Duodenal mucosa (tissue), 2 donors: ENCODE data around the gene MEI1.

Source experiments
- H3K27ac ChIP-seq: one replicate; pipeline ENCODE4 v1.7.0; 2013; ENCODE audit warnings: low read depth, low read length
- H3K27me3 ChIP-seq, 2 donors: one replicate each; pipeline ENCODE4 v1.7.0; 2013; ENCODE audit warnings: low read length in 2 of 2, control low read depth in 1 of 2; ENCODE audit not compliant: insufficient read depth in 2 of 2, control insufficient read depth in 1 of 2
- H3K36me3 ChIP-seq, 2 donors: one replicate each; pipeline ENCODE4 v1.7.0; 2013; ENCODE audit warnings: low read length in 2 of 2, control low read depth in 1 of 2; ENCODE audit not compliant: insufficient read depth in 2 of 2, control insufficient read depth in 1 of 2
- H3K4me1 ChIP-seq, 2 donors: one replicate each; pipeline ENCODE4 v1.7.0; 2013; ENCODE audit warnings: low read length in 2 of 2, control low read depth in 1 of 2; ENCODE audit not compliant: insufficient read depth in 2 of 2, control insufficient read depth in 1 of 2
- H3K4me3 ChIP-seq, 2 donors: one replicate each; pipeline ENCODE4 v1.7.0; 2013; ENCODE audit warnings: low read length in 2 of 2, low read depth in 1 of 2
- H3K9ac ChIP-seq, 2 donors: one replicate each; pipeline ENCODE4 v1.7.0; 2013; ENCODE audit warnings: low read length in 2 of 2, low read depth in 1 of 2
- H3K9me3 ChIP-seq, 2 donors: one replicate each; pipeline ENCODE4 v1.7.0; 2013; ENCODE audit warnings: low read length in 2 of 2, control low read depth in 1 of 2; ENCODE audit not compliant: control insufficient read depth in 1 of 2

Gene MEI1, protein sequence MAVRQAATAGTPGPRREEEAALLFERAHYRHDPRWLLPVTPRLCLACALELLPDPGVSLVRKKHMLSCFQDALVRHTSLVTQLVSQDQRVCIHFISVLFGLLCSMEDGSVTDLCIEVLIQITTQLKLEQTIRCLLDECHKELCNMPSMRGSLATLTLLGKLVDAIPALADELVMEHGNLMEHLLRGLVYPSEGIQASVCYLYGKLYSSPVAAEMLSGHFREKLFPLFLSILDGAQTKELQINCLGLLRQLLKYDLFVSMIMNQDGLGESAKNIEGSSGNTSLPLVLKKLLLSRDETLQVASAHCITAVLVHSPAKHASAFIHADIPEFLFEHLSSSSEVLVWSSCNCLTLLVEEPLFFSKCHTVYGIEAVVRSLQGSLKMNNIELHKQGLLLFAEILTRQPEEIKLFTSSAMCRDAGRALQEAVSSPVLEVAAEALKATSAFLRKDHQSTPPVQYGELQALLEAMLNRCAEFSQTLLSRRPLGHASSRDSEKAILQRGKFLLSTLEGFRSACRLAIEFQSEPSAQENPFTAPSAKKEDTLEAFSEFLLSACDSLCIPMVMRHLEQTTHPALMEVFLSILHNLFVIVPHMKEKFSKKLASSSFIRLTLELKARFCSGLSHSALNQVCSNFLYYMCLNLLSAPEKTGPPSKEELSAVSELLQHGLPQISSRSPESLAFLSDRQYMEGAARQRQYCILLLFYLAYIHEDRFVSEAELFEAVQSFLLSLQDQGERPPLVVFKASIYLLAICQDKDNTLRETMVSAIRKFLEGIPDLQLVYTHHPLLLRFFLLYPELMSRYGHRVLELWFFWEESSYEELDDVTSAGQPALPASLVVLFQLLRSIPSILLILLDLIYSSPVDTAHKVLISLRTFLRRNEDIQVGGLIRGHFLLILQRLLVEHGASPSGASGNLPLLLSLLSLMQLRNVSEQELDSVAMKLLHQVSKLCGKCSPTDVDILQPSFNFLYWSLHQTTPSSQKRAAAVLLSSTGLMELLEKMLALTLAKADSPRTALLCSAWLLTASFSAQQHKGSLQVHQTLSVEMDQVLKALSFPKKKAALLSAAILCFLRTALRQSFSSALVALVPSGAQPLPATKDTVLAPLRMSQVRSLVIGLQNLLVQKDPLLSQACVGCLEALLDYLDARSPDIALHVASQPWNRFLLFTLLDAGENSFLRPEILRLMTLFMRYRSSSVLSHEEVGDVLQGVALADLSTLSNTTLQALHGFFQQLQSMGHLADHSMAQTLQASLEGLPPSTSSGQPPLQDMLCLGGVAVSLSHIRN

DNA sequence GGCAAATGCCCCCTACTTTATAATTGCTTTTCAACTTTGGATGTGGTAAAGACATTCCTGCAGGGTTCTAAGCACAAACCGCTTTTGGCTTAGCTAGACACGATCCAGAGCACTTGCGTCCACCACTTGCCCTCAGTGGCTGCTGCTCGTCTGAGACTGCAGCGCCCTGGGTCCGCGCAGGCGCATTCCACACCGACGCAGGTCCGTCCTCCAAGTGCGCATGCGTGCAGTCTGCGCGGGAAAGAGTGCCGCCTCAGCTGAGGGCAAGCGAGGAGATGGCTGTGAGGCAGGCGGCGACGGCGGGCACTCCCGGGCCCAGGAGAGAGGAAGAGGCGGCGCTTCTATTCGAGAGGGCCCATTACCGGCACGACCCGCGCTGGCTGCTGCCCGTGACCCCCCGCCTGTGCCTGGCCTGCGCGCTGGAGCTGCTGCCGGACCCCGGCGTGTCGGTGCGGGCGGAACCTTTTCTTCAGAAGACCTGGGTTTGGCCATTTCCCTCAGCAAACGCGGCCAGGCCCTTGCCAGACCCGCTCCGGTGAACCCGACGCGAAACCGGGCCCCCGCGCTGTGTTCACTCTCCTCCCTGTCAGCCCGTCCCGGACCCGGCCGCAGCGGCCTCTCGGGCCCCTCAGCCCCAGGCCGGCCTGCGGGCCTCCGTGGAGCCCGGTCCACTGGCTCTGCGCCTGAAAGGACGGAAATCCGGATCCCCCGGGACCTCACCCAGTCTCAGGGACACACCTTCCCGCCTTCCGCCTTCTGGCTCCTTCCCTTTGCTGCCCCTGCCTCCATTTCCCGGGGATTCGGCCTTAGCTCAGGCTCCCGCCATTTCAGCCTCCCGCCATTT lies at the start of gene MEI1:
Gene MEI1, plus strand, starts transcription at position 240 of the 844 bp plus-strand sequence. Its CDS starts 36 bp downstream, at position 276.
- Histone ChIP-seq H3K4me1 (peaks cover 15 to 17% of the 10 kb centered on the region in 2 donors), H3K9me3 (no peaks in the 10 kb centered on the region), H3K9ac (no peak within 1 kb of the TSS), H3K27me3 (no peaks in the 10 kb centered on the region), H3K4me3 (no peak within 1 kb of the TSS), H3K36me3 (peaks cover 0 to under 1% of the 10 kb centered on the region in 2 donors), H3K27ac (no peak within 1 kb of the TSS)

DNA sequence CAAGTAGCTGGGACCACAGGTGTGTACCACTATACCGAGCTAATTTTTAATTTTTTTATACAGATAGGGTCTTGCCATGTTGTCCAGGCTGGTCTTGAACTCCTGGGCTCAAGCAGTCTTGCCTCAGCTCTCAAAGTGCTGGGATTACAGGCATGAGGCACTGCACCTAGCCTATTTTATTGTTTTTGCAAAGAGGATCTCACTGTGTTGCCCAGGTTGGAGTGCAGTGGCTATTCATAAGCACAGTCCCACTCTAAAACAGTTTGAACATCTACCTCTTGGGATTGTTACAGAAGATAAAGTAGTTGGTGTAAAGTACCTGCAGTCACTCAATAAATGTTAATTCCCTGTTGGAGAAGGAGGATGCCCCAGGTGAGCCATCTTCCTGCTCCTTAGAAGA lies 49.1 kb upstream of the MEI1 start:
- H3K9me3 ChIP-seq: no peaks in the 10 kb centered on the region

DNA sequence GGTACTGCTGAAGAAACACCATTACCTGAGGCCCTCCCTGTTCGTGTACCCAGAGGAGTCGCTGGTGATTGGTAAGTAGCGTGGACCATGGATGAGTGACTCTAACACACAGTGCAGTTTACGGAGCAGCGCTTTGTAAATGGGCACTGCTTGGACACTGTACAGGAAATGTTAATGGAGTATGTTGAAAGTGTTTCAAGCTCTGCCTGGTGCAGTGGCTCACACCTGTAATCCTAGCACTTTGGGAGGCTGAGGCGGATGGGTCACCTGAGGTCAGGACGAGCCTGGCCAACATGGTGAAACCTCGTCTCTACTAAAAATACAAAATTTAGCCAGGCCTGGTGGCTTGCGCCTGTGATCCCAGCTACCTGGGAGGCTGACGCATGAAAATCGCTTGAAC lies 48.5 kb upstream of the MEI1 start:
- Histone ChIP-seq H3K27me3 (no peaks in the 10 kb centered on the region), H3K9ac (no peak overlapping the region), H3K36me3 (peaks cover 35 to 82% of the 10 kb centered on the region in 2 donors), H3K4me3 (no peak overlapping the region), H3K9me3 (no peaks in the 10 kb centered on the region), H3K27ac (no peak overlapping the region), H3K4me1 (no peaks in the 10 kb centered on the region)

More for the DNA sequence above, 49.1 kb upstream of the MEI1 start:
- Histone ChIP-seq H3K36me3 (peaks cover 35 to 82% of the 10 kb centered on the region in 2 donors), H3K27ac (no peak overlapping the region), H3K9ac (no peak overlapping the region), H3K4me3 (no peak overlapping the region), H3K4me1 (no peaks in the 10 kb centered on the region), H3K27me3 (no peaks in the 10 kb centered on the region)

DNA sequence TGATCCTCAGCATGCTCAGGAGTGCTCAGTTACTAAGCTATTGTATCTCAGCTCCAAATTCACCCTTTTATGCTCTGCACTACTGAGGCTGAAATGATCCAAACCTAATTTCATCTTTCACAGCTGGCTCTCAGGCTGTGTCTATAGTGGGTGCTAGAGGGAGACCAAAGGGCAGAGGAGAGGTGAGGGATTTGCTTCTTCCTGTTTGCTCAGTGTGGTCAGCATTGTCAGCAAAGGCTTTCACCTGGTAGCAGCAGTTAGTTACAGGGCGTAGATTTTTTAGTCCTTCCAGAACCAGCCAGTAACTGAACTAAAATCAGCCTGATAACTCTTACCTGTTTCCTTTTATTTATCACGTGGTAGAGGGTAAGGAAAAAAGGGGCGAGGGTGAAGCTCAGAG lies 45.0 kb upstream of the MEI1 start:
- H3K9ac ChIP-seq: no peak overlapping the region
- no peak overlapping the region for H3K27ac ChIP-seq
- peaks cover 38 to 94% of the 10 kb centered on the region in 2 donors for H3K36me3 ChIP-seq
- no peak overlapping the region for H3K4me3 ChIP-seq
- H3K27me3 ChIP-seq: no peaks in the 10 kb centered on the region
- H3K4me1 ChIP-seq: no peaks in the 10 kb centered on the region
- no peaks in the 10 kb centered on the region for H3K9me3 ChIP-seq

DNA sequence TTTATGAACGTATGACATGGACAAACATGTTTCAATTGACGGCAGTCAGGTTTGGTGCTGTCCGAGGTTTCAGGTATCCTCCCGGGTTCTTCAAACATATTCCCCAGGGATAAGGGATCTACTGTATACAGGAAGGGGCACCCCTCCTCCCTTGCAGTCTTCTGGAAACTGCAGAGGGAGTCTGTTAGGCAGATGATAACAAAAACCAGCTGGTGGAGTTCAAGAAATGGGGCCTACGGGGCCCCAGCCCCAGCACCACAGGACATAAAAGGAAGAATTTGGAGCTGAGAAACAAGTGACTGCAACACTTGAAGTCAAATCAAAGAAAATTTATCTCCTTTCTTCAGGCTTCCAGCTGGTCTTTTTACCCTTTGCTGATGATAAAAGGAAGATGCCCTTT lies 42.7 kb upstream of the MEI1 start:
- H3K27ac ChIP-seq: no peak overlapping the region
- no peaks in the 10 kb centered on the region for H3K27me3 ChIP-seq
- peaks cover 48 to 96% of the 10 kb centered on the region in 2 donors for H3K36me3 ChIP-seq
- no peak overlapping the region for H3K9ac ChIP-seq
- H3K4me3 ChIP-seq: no peak overlapping the region
- no peaks in the 10 kb centered on the region for H3K9me3 ChIP-seq
- no peaks in the 10 kb centered on the region for H3K4me1 ChIP-seq

DNA sequence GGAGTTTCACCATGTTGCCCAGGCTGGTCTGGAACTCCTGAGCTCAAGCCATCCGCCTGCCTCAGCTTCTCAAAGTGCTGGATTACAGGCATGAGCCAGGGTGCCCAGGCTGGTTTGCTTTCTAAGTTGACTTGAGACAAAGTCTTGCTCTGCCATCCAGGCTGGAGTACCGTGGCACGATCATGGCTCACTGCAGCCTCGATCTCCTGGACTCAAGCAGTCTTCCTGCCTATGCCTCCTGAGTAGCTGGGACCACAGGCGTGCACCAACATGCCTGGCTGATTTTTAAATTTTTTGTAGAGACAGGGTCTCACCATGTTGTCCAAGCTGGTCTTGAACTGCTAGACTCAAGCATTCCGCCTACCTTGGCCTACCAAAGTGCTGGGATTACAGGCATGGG lies 41.6 kb upstream of the MEI1 start:
- Histone ChIP-seq H3K27me3 (no peaks in the 10 kb centered on the region), H3K36me3 (peaks cover 51 to 96% of the 10 kb centered on the region in 2 donors), H3K4me3 (no peak overlapping the region), H3K27ac (no peak overlapping the region), H3K9ac (no peak overlapping the region), H3K9me3 (no peaks in the 10 kb centered on the region), H3K4me1 (no peaks in the 10 kb centered on the region)

DNA sequence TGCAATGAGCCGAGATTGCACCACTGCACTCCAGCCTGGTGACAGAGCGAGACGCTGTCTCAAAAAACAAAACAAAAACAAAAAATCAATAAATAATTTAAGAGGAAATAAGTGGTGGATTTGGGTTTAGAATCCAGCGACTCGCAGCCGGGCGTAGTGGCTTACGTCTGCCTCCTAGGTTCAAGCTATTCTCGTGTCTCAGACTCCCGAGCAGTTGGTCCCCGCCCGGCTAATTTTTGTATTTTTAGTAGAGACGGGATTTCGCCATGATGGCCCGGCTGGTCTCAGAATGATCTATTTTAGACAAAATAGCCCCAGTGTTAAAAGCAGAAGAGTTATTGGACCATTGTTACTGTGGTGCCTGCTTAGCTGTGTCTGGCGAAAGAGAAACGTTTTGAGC lies 40.4 kb upstream of the MEI1 start:
- Histone ChIP-seq H3K27ac (no peak overlapping the region), H3K9ac (no peak overlapping the region), H3K27me3 (no peaks in the 10 kb centered on the region), H3K36me3 (peaks cover 47 to 96% of the 10 kb centered on the region in 2 donors), H3K4me3 (no peak overlapping the region), H3K4me1 (no peaks in the 10 kb centered on the region), H3K9me3 (no peaks in the 10 kb centered on the region)

DNA sequence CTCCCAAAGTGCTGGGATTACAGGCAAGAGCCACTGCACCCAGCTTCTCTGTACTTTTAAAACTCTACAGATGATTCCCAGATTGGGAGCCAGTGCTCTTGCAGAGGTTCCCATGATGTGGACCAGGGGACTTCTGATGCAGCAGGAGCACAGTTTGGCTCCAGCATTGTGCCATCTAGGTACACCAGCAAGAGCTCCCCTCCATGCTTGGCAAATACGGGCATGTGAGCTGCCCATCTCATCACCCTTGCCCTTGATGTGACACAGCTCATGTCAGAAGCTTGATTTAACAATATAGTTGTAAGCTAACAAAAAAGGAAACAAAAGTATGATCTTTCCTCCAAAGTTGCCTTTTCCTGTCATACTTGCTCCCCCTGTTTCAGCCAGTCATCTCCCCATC lies 39.4 kb upstream of the MEI1 start:
- Histone ChIP-seq H3K4me1 (no peaks in the 10 kb centered on the region), H3K36me3 (peaks cover 43 to 95% of the 10 kb centered on the region in 2 donors), H3K27me3 (no peaks in the 10 kb centered on the region), H3K9me3 (no peaks in the 10 kb centered on the region), H3K4me3 (no peak overlapping the region), H3K27ac (no peak overlapping the region), H3K9ac (no peak overlapping the region)

DNA sequence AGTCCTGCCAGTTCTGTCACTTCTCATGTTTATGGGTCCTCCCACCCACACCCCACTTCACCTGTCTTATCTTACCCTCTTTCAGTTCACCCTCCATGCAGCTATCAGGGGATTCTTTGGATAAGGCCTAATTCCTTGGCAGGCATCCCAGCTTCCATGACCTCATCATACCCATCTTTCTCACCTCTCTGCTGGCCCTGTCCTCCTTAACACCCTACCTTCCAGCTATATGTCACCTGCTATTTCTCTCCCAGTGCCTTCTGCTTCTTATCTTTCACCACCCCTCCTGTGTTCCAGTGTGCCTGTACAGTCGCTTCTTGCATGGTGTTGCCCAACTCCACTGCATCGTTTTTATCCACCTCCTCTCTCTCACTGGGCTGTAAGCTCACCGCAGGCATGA lies 38.9 kb upstream of the MEI1 start:
- Histone ChIP-seq H3K9ac (no peak overlapping the region), H3K27ac (no peak overlapping the region)

More for the DNA sequence above, 38.9 kb upstream of the MEI1 start:
- Histone ChIP-seq H3K27me3 (no peaks in the 10 kb centered on the region), H3K4me3 (no peak overlapping the region), H3K36me3 (peaks cover 44 to 93% of the 10 kb centered on the region in 2 donors), H3K4me1 (no peaks in the 10 kb centered on the region), H3K9me3 (no peaks in the 10 kb centered on the region)
